OCI-LY3 (cell line): ENCODE data around the gene ZNF746.

Experiments used
- EZH2phosphoT487 ChIP-seq: fragments of 200-600 bp; shearing (Covaris generic); IDR thresholded peaks from 2 replicates; pipeline ENCODE4 v1.6.1; 2018; ENCODE audit warnings: antibody characterized with exemption, mixed run types, low read depth
- TF ChIP-seq, protein P1 (sequence below): fragments of 200-600, 300-600 bp; sonication (generic); IDR thresholded peaks from 2 replicates; pipeline ENCODE4 v1.5.1; 2014; ENCODE audit warnings: antibody characterized with exemption, low read length, low read depth

DNA sequence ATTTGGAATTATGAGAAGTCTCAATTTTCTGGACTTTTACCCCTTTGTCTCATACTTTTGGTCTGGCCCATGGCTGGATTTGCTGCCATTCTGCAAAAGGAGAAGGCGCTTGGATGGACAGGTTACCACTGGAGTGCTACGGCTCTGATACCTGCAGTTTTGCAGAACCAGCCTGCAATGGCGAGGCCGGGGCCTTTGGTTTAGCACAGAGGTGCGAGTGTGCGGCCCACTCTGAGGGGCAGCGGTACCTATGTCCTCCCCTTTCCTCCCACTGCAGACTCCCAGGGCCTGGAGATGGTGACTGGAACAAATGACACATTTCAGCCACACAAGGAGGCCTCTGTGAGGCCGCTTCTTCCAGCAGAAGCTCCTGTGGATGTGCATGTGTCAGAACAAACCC, 48.6 kb downstream of the ZNF746 start:
- TF ChIP-seq, protein P1, sequence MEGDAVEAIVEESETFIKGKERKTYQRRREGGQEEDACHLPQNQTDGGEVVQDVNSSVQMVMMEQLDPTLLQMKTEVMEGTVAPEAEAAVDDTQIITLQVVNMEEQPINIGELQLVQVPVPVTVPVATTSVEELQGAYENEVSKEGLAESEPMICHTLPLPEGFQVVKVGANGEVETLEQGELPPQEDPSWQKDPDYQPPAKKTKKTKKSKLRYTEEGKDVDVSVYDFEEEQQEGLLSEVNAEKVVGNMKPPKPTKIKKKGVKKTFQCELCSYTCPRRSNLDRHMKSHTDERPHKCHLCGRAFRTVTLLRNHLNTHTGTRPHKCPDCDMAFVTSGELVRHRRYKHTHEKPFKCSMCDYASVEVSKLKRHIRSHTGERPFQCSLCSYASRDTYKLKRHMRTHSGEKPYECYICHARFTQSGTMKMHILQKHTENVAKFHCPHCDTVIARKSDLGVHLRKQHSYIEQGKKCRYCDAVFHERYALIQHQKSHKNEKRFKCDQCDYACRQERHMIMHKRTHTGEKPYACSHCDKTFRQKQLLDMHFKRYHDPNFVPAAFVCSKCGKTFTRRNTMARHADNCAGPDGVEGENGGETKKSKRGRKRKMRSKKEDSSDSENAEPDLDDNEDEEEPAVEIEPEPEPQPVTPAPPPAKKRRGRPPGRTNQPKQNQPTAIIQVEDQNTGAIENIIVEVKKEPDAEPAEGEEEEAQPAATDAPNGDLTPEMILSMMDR = no peak
- no peak for TF ChIP-seq EZH2phosphoT487
